Pancreas (tissue), 10 donors: Measurements from ENCODE around the gene LRATD1. TPM values are rescaled to one million over a fixed set of nuclear protein-coding genes. Genes with fewer than 3 reads are reported as not detected.
A peak's percentile ranks its signal among the peaks of the same experiment; 100 is the strongest.

Experiments
- ATAC-seq, 4 donors: fragments of 200-7000 bp; cut with Tn5 transposase; one replicate each; pipeline versions ENCODE4 v1.8.0 to v1.9.1; 2020; ENCODE audit warnings: mild to moderate bottlenecking in 4 of 4, moderate library complexity in 4 of 4
- DNase-seq, 6 donors: peaks; one replicate each; pipeline ENCODE4 v3.0.0-alpha.2; 2020
- FAIRE-seq: peaks from 2 replicates; lab custom pipeline; 2012; peaks lifted over from hg19 to GRCh38; lab: Jason Lieb, UNC
- H3K27ac ChIP-seq, 4 donors: fragments of 200-600 bp; sonication (generic); 1 replicate in 3 of 4; 2 replicates in 1 of 4; pipeline versions ENCODE4 v1.5.0 to v1.8.0; 2020
- H3K27me3 ChIP-seq, 4 donors: fragments of 200-600 bp; one replicate each; pipeline ENCODE4 v1.8.0; 2021
- H3K36me3 ChIP-seq, 3 donors: fragments of 200-600 bp; sonication (generic) in 1 of 3; one replicate each; pipeline versions ENCODE4 v1.5.0 to v1.8.0; 2020 to 2021
- H3K4me1 ChIP-seq, 3 donors: fragments of 200-600 bp; one replicate each; pipeline ENCODE4 v1.8.0; 2021
- H3K4me3 ChIP-seq, 4 donors: fragments of 200-600 bp; sonication (generic) in 2 of 4; one replicate each; pipeline versions ENCODE4 v1.5.0 to v1.8.0; 2020 to 2021
- H3K9me3 ChIP-seq, 4 donors: fragments of 200-600 bp; one replicate each; pipeline ENCODE4 v1.8.0; 2021
- WGBS, 2 donors: extraction: QIAGEN DNeasy Blood & Tissue Kit; methylation state at CpG; one replicate each; pipeline ENCODE4 v1.1.7; 2013; 5-methylcytosine and 5-hydroxymethylcytosine counted together
- intact Hi-C, 3 donors: fragments of 100-400 bp; cut with DNase I; formaldehyde crosslinking; loops; one replicate each; pipeline versions ENCODE4 v1.11.1 to v1.14.2; 2022
- polyA plus RNA-seq, 2 donors: library from polyadenylated mRNA; stranded (reverse); fragments of 200-250 nt; gene quantifications; one replicate each; pipeline ENCODE4 v1.2.3, GENCODE V29; 2013
- total RNA-seq, 6 donors: library from RNA; stranded (reverse); fragmentation: NEBNext Ultra II Directional in 4 of 6; extraction: Animal tissue kit (Norgen Biotek cat#: 25700) in 4 of 6; gene quantifications; one replicate each; pipeline versions ENCODE4 v1.2.1 to v1.2.4, GENCODE V29; 2021 to 2023
- TF ChIP-seq, protein P1 (sequence below), 4 donors: fragments of 200-600 bp; sonication (generic) in 3 of 4; IDR thresholded peaks; one replicate each; pipeline versions ENCODE4 v1.5.0 to v1.8.0; 2021; ENCODE audit warnings: antibody characterized with exemption in 4 of 4
- donor health status: healthy with polysubstance abuse.
- donor health status: DM: no; HTN: no; CAD: no; lungs with moderate emphysema.
- donor health status: DM: no; HTN: no; CAD: no.
- donor health status: control.
- donor health status: control.
- donor health status: Bipolar disorder and iron deficiency.
- donor health status: DM: yes; HTN: yes; CAD: no.
- donor health status: DM: no; HTN: no; CAD: no.
- donor health status: DM: no; HTN: no; CAD: no.
- donor health status: DM: yes; HTN: yes; CAD: no.

LRATD1 gene
- total and polyA plus RNA-seq, 8 donors = 3.0 to 7.9 (median 4.5) TPM

DNA sequence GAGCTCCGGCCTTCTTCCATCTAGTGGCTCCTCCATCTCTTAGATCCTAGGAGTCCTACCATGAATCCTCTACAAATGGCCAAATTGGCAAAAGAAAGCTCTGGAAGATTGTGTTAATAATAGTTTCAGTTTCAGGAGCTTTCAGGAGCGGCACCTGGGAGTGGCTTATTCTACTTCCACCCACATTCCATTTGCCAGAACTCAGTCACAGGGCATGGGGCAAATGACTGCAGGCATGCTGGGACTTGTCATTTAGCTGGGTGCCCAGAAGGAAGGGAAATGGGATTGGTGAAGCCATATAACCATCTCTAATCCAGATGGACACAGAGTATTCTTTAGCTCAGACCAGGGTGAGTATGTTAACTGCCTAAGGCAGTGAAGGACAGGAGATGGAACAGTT is 3.6 kb upstream of the LRATD1 start:
- DNase-seq (no peak), FAIRE-seq (no peak)
- intact Hi-C loops = no loop called here

GRCh38 chr2:14631406-14632040 is 994 bp upstream of the LRATD1 start:
- intact Hi-C loops = no loop called here
- H3K27ac ChIP-seq = peak overlapping the region in 3 of 4 donors; percentile 13 to 55 (median 33)
- DNase-seq = no peak

More for the DNA sequence above, 3.6 kb upstream of the LRATD1 start:
- TF ChIP-seq, protein P1, sequence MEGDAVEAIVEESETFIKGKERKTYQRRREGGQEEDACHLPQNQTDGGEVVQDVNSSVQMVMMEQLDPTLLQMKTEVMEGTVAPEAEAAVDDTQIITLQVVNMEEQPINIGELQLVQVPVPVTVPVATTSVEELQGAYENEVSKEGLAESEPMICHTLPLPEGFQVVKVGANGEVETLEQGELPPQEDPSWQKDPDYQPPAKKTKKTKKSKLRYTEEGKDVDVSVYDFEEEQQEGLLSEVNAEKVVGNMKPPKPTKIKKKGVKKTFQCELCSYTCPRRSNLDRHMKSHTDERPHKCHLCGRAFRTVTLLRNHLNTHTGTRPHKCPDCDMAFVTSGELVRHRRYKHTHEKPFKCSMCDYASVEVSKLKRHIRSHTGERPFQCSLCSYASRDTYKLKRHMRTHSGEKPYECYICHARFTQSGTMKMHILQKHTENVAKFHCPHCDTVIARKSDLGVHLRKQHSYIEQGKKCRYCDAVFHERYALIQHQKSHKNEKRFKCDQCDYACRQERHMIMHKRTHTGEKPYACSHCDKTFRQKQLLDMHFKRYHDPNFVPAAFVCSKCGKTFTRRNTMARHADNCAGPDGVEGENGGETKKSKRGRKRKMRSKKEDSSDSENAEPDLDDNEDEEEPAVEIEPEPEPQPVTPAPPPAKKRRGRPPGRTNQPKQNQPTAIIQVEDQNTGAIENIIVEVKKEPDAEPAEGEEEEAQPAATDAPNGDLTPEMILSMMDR (IDR thresholded peaks at IDR 0.05) = no peak
- Histone ChIP-seq H3K36me3 (no peaks in the 10 kb centered on the region), H3K4me3 (no peak overlapping the region), H3K27ac (no peak overlapping the region), H3K4me1 (peaks cover 0 to 3% (median 0%) of the 10 kb centered on the region in 3 donors), H3K27me3 (no peaks in the 10 kb centered on the region), H3K9me3 (no peaks in the 10 kb centered on the region)
- 82 to 86% methylated on average over 2 of the region's 2 CpGs for WGBS, 2 donors
- no peak for ATAC-seq

DNA sequence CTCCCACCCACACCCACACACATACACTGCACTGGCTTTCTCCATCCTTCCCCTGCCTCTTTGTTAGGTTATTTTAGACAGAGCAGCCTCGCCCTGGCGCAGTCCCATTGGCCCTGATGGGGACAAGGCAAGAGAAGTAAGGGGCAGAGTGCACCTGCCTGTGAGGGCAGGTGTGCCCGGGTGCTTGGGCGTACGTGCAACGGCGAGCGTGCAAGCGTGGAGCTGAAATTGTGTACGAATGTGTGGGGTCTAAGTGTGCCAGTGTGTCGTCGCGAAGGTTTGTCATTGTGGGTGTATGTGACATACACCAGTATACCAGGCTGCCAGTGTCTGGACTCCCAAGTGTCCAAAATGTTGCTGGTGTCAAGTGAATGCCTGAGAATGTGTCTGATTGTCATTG is 544 bp downstream of the LRATD1 start:
- H3K4me3 ChIP-seq = peak overlapping the region; percentile 56 to 73 (median 64)
- 1% methylated on average over 13 of the region's 13 CpGs for WGBS, 2 donors
- intact Hi-C loops = no loop called here
- DNase-seq (peak; percentile 7 to 73 (median 37)), ATAC-seq (peak in 2 of 4 donors; percentile 4 to 5), FAIRE-seq (no peak)
- H3K36me3 ChIP-seq = no peaks in the 10 kb centered on the region
- no peaks in the 10 kb centered on the region for H3K9me3 ChIP-seq
- peak overlapping the region in 2 of 4 donors; percentile 44 to 93 for H3K27ac ChIP-seq
- TF ChIP-seq, protein P1 (IDR thresholded peaks at IDR 0.05) = no peak
- H3K4me1 ChIP-seq = peaks cover 7 to 18% (median 11%) of the 10 kb centered on the region in 3 donors
- no peaks in the 10 kb centered on the region for H3K27me3 ChIP-seq

More at GRCh38 chr2:14631406-14632040, 994 bp upstream of the LRATD1 start:
- H3K4me3 ChIP-seq = peak overlapping the region; percentile 56 to 73 (median 64)
- 46 to 47% methylated on average over 3 of the region's 3 CpGs for WGBS, 2 donors
- TF ChIP-seq, protein P1 (IDR thresholded peaks at IDR 0.05) = no peak
- FAIRE-seq (no peak), ATAC-seq (no peak)
- H3K9me3 ChIP-seq = no peaks in the 10 kb centered on the region
- H3K27me3 ChIP-seq = no peaks in the 10 kb centered on the region
- peaks cover under 1 to 9% (median 3%) of the 10 kb centered on the region in 3 donors for H3K4me1 ChIP-seq
- no peaks in the 10 kb centered on the region for H3K36me3 ChIP-seq

DNA sequence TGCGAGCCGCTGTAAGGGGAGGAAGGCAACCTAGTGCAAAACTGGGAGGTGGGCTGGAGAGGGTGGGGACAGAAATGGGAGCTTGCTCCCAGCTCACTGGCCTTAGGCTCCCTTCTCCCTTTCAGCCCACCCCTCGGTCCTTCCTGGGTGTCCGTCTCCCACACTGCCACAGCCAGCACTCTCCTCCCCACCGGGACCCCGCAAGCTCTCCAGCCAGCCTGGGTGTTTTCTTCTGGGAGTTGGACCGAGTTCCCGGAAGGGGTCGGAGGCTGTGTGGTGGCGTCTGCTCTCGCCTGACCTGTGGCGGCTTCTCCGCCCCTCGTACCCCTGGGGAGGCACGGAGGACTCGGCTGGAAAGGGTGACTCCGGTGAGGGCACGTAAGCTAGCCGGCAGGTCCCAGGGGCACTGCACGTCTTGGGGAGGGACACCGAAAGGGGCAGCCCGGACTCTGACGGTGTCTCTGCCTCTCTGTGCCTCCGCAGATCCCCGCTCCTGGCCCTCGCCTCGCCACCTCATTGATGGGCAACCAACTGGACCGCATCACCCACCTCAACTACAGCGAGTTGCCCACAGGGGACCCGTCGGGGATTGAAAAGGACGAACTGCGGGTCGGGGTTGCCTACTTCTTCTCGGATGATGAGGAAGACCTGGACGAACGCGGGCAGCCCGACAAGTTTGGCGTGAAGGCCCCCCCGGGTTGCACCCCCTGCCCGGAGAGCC is 1.1 kb downstream of the LRATD1 start:
- intact Hi-C loops = no loop called here
- peak; percentile 6 to 80 (median 39) for DNase-seq
- H3K4me3 ChIP-seq = peak overlapping the region; percentile 56 to 73 (median 64)
- WGBS, 2 donors = 2 to 3% methylated on average over 42 of the region's 42 CpGs
- TF ChIP-seq, protein P1 (IDR thresholded peaks at IDR 0.05) = no peak
- no peaks in the 10 kb centered on the region for H3K27me3 ChIP-seq
- peak overlapping the region in 3 of 4 donors; percentile 88 to 93 (median 91) for H3K27ac ChIP-seq
- ATAC-seq = peak in 3 of 4 donors; percentile 1 to 9 (median 9)
- FAIRE-seq = no peak
- peaks cover 7 to 18% (median 11%) of the 10 kb centered on the region in 3 donors for H3K4me1 ChIP-seq
- no peaks in the 10 kb centered on the region for H3K36me3 ChIP-seq
- H3K9me3 ChIP-seq = no peaks in the 10 kb centered on the region
